Stimulated activated CD8-positive, alpha-beta memory T cell treated with anti-CD3 and anti-CD28 coated beads, Interleukin-2, amount 100 ng/mL, for 1 hour (primary cell): ENCODE measurements around the gene TINCR.
"Not testable (repeated sequence)": the region's sequence is repeated elsewhere in the genome, so short reads cannot be mapped to it uniquely, and the experiment has no call there.

Experiments used
- DNase-seq, 2 donors: peaks; one replicate each; pipeline ENCODE4 v3.0.0-alpha.2; 2020; ENCODE audit warnings: low read depth in 2 of 2

Gene TINCR

GRCh38 chr19:5558101-5558621 is 9.6 kb downstream of the TINCR start:
- DNase-seq, result no peak

- DNase-seq, result no peak
These were observed 10.1 kb downstream of the TINCR start for GRCh38 chr19:5557691-5558090.

- DNase-seq, result no peak
These were observed 12.9 kb downstream of the TINCR start for GRCh38 chr19:5554828-5555227.

GRCh38 chr19:5553892-5554291 is 13.9 kb downstream of the TINCR start:
- DNase-seq, result no peak

GRCh38 chr19:5547881-5548280 is 19.9 kb downstream of the TINCR start:
- DNase-seq, result no peak

- no peak for DNase-seq
These were observed 21.8 kb downstream of the TINCR start for GRCh38 chr19:5545984-5546383.

- DNase-seq, result no peak
These were observed 22.7 kb downstream of the TINCR start for GRCh38 chr19:5545051-5545450.

- no peak for DNase-seq
These were observed 25.1 kb downstream of the TINCR start for GRCh38 chr19:5542665-5543064.

- no peak for DNase-seq
These were observed 26.3 kb downstream of the TINCR start for GRCh38 chr19:5541456-5541855.

- DNase-seq, result no peak
These were observed 27.5 kb downstream of the TINCR start for GRCh38 chr19:5540208-5540607.

- no peak for DNase-seq
These were observed 29.9 kb downstream of the TINCR start for GRCh38 chr19:5537870-5538269.

- not testable (repeated sequence) for DNase-seq
These were observed 30.7 kb downstream of the TINCR start for GRCh38 chr19:5536982-5537579.

GRCh38 chr19:5536337-5536894 is 31.3 kb downstream of the TINCR start:
- no peak for DNase-seq

GRCh38 chr19:5534787-5535586 is 32.8 kb downstream of the TINCR start:
- no peak for DNase-seq

- no peak for DNase-seq
These were observed 34.5 kb downstream of the TINCR start for GRCh38 chr19:5533257-5533656.

- DNase-seq, result no peak
These were observed 37.1 kb downstream of the TINCR start for GRCh38 chr19:5530701-5531100.

GRCh38 chr19:5526691-5527090 is 41.1 kb downstream of the TINCR start:
- no peak for DNase-seq

- no peak for DNase-seq
These were observed 43.7 kb downstream of the TINCR start for GRCh38 chr19:5524081-5524480.

- no peak for DNase-seq
These were observed 45.6 kb downstream of the TINCR start for GRCh38 chr19:5522106-5522505.

GRCh38 chr19:5520501-5520900 is 47.3 kb downstream of the TINCR start:
- DNase-seq, result no peak

GRCh38 chr19:5519076-5519475 is 48.7 kb downstream of the TINCR start:
- no peak for DNase-seq

- DNase-seq, result no peak
These were observed 52.0 kb downstream of the TINCR start for GRCh38 chr19:5515737-5516136.

GRCh38 chr19:5514001-5514400 is 53.8 kb downstream of the TINCR start:
- no peak for DNase-seq
